ENCODE measurements around the gene FARS2.

FARS2 gene

GRCh38 chr6:5466281-5467136 is 205.2 kb downstream of the FARS2 start:
- peak; percentile 70 for DNase-seq (ENCODE audit: low read depth)

GRCh38 chr6:5468586-5468985 is 207.3 kb downstream of the FARS2 start:
- no peak overlapping the region for H3K4me3 ChIP-seq (replicated peaks; ENCODE audit: low read depth, low read length)
- TF ChIP-seq CTCF (IDR thresholded peaks at IDR 0.05; ENCODE audit: low read length, missing control alignments): no peak
- DNase-seq (ENCODE audit: low read depth): peak; percentile 28

More at GRCh38 chr6:5466281-5467136, 205.2 kb downstream of the FARS2 start:
- no peak for TF ChIP-seq CTCF (IDR thresholded peaks at IDR 0.05; ENCODE audit: low read length, missing control alignments)
- H3K4me3 ChIP-seq (replicated peaks; ENCODE audit: low read depth, low read length): no peak overlapping the region

- no peak overlapping the region for H3K4me3 ChIP-seq (replicated peaks; ENCODE audit: low read depth, low read length)
- no peak for DNase-seq (ENCODE audit: low read depth)
- no peak for TF ChIP-seq CTCF (IDR thresholded peaks at IDR 0.05; ENCODE audit: low read length, missing control alignments)
Observed at GRCh38 chr6:5469101-5469846, 208.0 kb downstream of the FARS2 start.

- TF ChIP-seq CTCF (IDR thresholded peaks at IDR 0.05; ENCODE audit: low read length, missing control alignments): peak; percentile 96
- peak; percentile 70 for DNase-seq (ENCODE audit: low read depth)
Observed at GRCh38 chr6:5471044-5471443, 209.7 kb downstream of the FARS2 start.

GRCh38 chr6:5471637-5472398 is 210.5 kb downstream of the FARS2 start:
- no peak for DNase-seq (ENCODE audit: low read depth)
- no peak overlapping the region for H3K4me3 ChIP-seq (replicated peaks; ENCODE audit: low read depth, low read length)
- no peak for TF ChIP-seq CTCF (IDR thresholded peaks at IDR 0.05; ENCODE audit: low read length, missing control alignments)

More at GRCh38 chr6:5471044-5471443, 209.7 kb downstream of the FARS2 start:
- no peak overlapping the region for H3K4me3 ChIP-seq (replicated peaks; ENCODE audit: low read depth, low read length)

- DNase-seq (ENCODE audit: low read depth): no peak
- no peak for TF ChIP-seq CTCF (IDR thresholded peaks at IDR 0.05; ENCODE audit: low read length, missing control alignments)
- H3K4me3 ChIP-seq (replicated peaks; ENCODE audit: low read depth, low read length): no peak overlapping the region
Observed at GRCh38 chr6:5472571-5472970, 211.3 kb downstream of the FARS2 start.

Measured in fibroblast of pulmonary artery (primary cell).